ENCODE data around the gene DLD.
"Not testable (repeated sequence)": the region's sequence is repeated elsewhere in the genome, so short reads cannot be mapped to it uniquely, and the experiment has no call there.

DLD gene

GRCh38 chr7:107874111-107874510 is 16.9 kb upstream of the DLD start:
- in situ Hi-C loops (cut with HindIII; ENCODE audit: low sequenced_read_pairs), result no loop called here

- in situ Hi-C loops (cut with HindIII; ENCODE audit: low sequenced_read_pairs), result no loop called here
These were observed 16.2 kb upstream of the DLD start for GRCh38 chr7:107874605-107875446.

- in situ Hi-C loops (cut with HindIII; ENCODE audit: low sequenced_read_pairs), result no loop called here
These were observed 14.1 kb upstream of the DLD start for GRCh38 chr7:107876916-107877315.

- in situ Hi-C loops (cut with HindIII; ENCODE audit: low sequenced_read_pairs), result no loop called here
These were observed 13.1 kb upstream of the DLD start for GRCh38 chr7:107877731-107878382.

- in situ Hi-C loops (cut with HindIII; ENCODE audit: low sequenced_read_pairs), result no loop called here
These were observed 12.3 kb upstream of the DLD start for GRCh38 chr7:107878636-107879035.

- in situ Hi-C loops (cut with HindIII; ENCODE audit: low sequenced_read_pairs), result no loop called here
These were observed 11.5 kb upstream of the DLD start for GRCh38 chr7:107879400-107880035.

DNA sequence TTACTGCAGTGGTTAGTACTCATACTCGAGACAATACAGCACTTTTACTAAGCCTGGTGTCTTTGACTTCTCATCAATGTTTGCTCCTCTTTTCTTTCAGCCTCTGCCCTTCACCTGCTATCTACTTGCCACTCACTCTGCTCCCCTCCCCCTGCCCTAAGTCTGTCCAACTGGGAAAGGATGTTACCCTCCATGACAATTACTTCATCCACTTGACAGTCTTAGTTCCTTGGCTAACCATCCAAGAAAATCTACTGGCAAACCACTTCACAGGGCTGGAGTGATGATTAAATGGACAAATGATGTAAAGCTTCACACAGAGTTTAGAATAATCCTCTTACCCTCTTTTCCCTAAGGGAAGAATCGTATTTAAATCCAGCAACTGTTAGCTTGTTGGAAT is 8.2 kb upstream of the DLD start:
- in situ Hi-C loops (cut with HindIII; ENCODE audit: low sequenced_read_pairs), result no loop called here

- in situ Hi-C loops (cut with HindIII; ENCODE audit: low sequenced_read_pairs), result no loop called here
These were observed 6.7 kb upstream of the DLD start for GRCh38 chr7:107884066-107884818.

GRCh38 chr7:107887827-107888226 is 3.2 kb upstream of the DLD start:
- in situ Hi-C loops (cut with HindIII; ENCODE audit: low sequenced_read_pairs), result not testable (repeated sequence)

DNA sequence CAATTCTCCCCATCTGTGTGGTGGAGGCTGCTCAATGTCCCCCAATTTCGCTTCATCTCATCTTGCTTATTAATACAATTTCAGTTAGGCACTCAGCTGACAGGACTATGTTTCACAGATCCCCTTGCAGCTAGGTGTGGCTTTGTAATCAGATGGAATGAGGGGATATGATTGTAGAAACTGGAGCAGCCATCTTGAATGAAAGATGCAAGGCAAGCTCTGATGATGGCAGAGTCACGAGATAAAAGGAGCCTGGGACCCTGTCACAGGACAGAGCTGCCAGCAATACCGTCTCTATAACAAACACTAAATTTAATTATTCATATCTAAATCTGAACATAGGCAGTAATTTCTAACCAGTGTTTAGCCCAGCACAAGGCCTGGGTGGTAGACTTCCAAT is 991 bp upstream of the DLD start:
- in situ Hi-C loops (cut with HindIII; ENCODE audit: low sequenced_read_pairs), result no loop called here

DNA sequence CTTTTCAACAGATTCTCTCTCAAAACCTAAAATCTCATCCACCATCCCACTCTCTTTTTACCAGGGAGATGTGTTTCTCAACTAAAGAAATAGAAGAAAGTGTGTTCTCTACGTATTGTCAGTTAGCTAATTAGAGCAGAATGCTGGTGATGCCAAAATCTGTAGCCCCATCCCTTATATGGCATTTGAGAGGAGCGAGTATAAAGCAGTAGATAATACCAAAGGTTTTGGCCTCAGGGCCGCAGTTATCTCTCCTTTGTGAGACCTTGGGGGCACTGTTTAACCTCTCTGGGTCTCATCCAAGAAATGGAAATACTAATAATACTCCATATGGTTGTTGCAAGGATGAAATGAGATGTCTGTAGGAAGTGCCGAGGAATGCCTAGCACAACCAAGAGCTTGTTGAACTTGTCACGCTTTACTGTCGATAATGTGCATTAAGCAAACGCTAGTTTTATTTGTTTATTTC is 456 bp upstream of the DLD start:
- in situ Hi-C loops (cut with HindIII; ENCODE audit: low sequenced_read_pairs), result no loop called here

DNA sequence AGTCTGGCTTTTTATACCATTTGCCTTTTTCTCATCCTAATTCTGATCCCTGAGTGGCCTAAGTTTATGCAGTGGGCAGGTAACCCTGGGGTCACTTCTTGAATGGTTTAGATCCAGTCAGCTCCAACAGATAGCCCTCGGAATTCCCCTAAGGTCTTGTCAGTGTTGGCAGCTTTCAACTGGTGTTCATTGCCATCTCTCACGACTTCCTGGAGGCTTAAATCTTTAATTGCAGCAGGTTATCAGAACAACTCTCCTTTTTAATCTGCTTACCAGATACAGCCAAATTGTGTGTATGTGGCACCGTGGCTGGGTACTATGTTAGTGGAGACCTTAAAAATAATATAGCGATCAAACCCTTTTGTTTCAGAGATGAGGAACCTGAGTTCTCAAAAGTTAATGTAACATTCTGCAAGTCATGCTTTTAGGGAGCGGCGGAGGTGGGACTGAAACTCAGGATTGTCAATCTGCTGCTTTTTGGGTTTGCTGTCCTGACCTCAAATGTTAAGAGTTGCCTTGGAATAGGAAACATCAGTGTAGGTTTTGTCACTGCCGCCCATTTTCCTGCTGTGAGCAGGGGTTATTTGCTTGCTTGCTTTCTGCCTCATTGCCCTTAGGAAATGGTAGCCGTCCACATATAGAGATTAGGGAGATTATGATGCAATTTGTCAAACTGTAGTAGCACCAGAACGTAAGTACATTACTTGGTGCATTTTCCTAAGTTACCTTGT is 818 bp downstream of the DLD start:
- in situ Hi-C loops (cut with HindIII; ENCODE audit: low sequenced_read_pairs), result no loop called here

- in situ Hi-C loops (cut with HindIII; ENCODE audit: low sequenced_read_pairs), result not testable (repeated sequence)
These were observed 1.4 kb downstream of the DLD start for GRCh38 chr7:107892367-107892741.

GRCh38 chr7:107898997-107899594 is 8.1 kb downstream of the DLD start:
- in situ Hi-C loops (cut with HindIII; ENCODE audit: low sequenced_read_pairs), result no loop called here

DNA sequence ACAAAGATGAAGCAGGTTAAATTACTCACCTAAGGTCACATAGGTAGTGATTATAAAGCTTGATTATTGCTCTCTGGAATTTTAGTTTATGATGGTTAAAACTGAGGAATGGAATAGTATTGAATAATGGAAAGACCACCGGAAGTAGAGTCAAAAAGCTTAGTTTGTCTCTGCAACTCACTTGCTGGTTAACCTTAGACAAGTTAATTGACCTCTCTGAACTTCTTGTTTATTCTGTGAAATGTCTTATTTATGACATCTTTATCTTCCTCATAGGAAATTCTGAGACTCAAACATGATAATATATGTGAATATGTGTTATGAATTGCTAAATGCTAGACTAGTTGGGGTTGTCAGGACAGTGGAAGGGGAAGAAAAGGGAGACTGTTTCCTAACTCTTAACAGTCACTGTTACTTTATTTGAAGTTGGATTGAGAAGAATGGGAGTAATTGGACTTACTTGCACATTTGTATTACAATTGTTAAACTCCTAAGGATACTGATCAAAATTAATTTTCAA is 9.6 kb downstream of the DLD start:
- in situ Hi-C loops (cut with HindIII; ENCODE audit: low sequenced_read_pairs), result no loop called here

GRCh38 chr7:107902381-107902780 is 11.4 kb downstream of the DLD start:
- in situ Hi-C loops (cut with HindIII; ENCODE audit: low sequenced_read_pairs), result no loop called here

GRCh38 chr7:107907790-107908189 is 16.8 kb downstream of the DLD start:
- in situ Hi-C loops (cut with HindIII; ENCODE audit: low sequenced_read_pairs), result no loop called here

- in situ Hi-C loops (cut with HindIII; ENCODE audit: low sequenced_read_pairs), result no loop called here
These were observed 18.5 kb downstream of the DLD start for GRCh38 chr7:107909445-107909844.

DNA sequence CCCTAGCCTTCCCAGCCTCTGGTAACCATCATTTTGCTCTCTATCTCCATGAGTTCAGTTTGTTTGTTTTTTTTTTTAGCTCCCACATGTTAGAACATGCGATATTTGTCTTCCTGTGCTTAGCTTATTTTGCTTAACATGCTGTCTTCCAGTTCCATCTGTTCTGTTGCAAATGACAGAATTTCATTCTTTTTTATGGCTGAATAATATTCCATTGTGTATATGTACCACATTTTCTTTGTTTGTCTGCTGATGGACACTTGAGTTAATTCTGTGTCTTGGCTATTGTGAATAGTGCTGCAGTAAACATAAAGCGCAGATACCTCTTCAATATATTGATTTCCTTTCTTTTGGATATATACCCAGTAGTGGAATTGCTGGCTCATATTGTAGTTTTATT is 21.0 kb downstream of the DLD start:
- in situ Hi-C loops (cut with HindIII; ENCODE audit: low sequenced_read_pairs), result no loop called here

DNA sequence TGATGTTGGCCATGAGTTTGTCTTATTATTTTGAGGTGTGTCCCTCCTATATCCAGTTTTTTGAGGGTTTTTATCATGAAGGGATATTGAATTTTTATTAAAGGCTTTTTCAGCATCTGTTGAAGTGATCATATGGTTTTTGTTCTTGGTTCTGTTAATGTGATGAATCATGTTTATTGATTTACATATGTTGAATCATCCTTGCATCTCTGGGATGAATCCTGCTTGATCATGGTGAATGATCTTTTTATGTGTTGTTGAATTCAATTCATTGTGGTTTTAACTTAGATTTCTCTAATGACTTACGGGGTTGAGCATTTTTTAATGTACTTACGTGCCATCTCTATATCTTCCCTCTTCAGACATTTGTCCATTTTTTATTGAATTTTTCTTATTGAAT is 22.9 kb downstream of the DLD start:
- in situ Hi-C loops (cut with HindIII; ENCODE audit: low sequenced_read_pairs), result no loop called here
